CD8-positive, alpha-beta memory T cell (primary cell): ENCODE measurements around the gene VAV1. TPM values are rescaled to one million over a fixed set of nuclear protein-coding genes. Genes with fewer than 3 reads are reported as not detected.
A peak's percentile ranks its signal among the peaks of the same experiment; 100 is the strongest.

Experiments
- CTCF ChIA-PET: fragments of 350-600 bp; sonication (Branson Sonifier 250); formaldehyde crosslinking; loops from one replicate; lab custom pipeline; 2021; ENCODE audit warnings: antibody characterized with exemption; lab: Charles Lee
- POLR2A ChIA-PET: fragments of 350-600 bp; sonication (Branson Sonifier 250); formaldehyde crosslinking; loops from one replicate; lab custom pipeline; 2021; ENCODE audit warnings: antibody characterized with exemption; lab: Charles Lee
- DNase-seq, 5 donors: peaks; one replicate each; pipeline versions ENCODE4 v3.0.0 to v3.0.0-alpha.2; 2020 to 2022; ENCODE audit warnings: mixed read lengths in 1 of 5
- H3K27ac ChIP-seq: one replicate; pipeline ENCODE4 v1.7.0; 2013; ENCODE audit warnings: low read depth, mild to moderate bottlenecking, low read length, moderate library complexity
- H3K27me3 ChIP-seq: 2 replicates; pipeline ENCODE4 v1.7.0; 2013; ENCODE audit warnings: low read length, mild to moderate bottlenecking; ENCODE audit not compliant: insufficient read depth, poor library complexity, severe bottlenecking
- H3K36me3 ChIP-seq: 2 replicates; pipeline ENCODE4 v1.7.0; 2013; ENCODE audit warnings: mild to moderate bottlenecking, low read length, moderate library complexity; ENCODE audit not compliant: insufficient read depth
- H3K4me1 ChIP-seq: 2 replicates; pipeline ENCODE4 v1.7.0; 2013; ENCODE audit warnings: mild to moderate bottlenecking, low read length, moderate library complexity; ENCODE audit not compliant: insufficient read depth
- H3K4me3 ChIP-seq: 2 replicates; pipeline ENCODE4 v1.7.0; 2013; ENCODE audit warnings: mild to moderate bottlenecking, low read length
- H3K9me3 ChIP-seq: 2 replicates; pipeline ENCODE4 v1.7.0; 2013; ENCODE audit warnings: mild to moderate bottlenecking, low read length
- H3K27ac Mint-ChIP-seq, 8 donors: one replicate each; pipeline ENCODE4 v1.8.0; 2020 to 2021; ENCODE audit warnings: mixed read lengths in 8 of 8, mild to moderate bottlenecking in 6 of 8, inconsistent platforms in 3 of 8, moderate library complexity in 3 of 8
- H3K27me3 Mint-ChIP-seq, 2 donors: one replicate each; pipeline ENCODE4 v1.8.0; 2020 to 2021; ENCODE audit warnings: mixed read lengths in 2 of 2, mild to moderate bottlenecking in 1 of 2, moderate library complexity in 1 of 2
- H3K36me3 Mint-ChIP-seq, 3 donors: one replicate each; pipeline ENCODE4 v1.8.0; 2020 to 2021; ENCODE audit warnings: mixed read lengths in 3 of 3, inconsistent platforms in 1 of 3, mild to moderate bottlenecking in 1 of 3
- H3K4me1 Mint-ChIP-seq, 3 donors: one replicate each; pipeline ENCODE4 v1.8.0; 2020 to 2021; ENCODE audit warnings: mixed read lengths in 3 of 3, inconsistent platforms in 1 of 3, mild to moderate bottlenecking in 1 of 3
- H3K4me3 Mint-ChIP-seq, 7 donors: one replicate each; pipeline ENCODE4 v1.8.0; 2020 to 2021; ENCODE audit warnings: mixed read lengths in 7 of 7, mild to moderate bottlenecking in 6 of 7, moderate library complexity in 4 of 7, inconsistent platforms in 2 of 7
- H3K9me3 Mint-ChIP-seq, 5 donors: one replicate each; pipeline ENCODE4 v1.8.0; 2020 to 2022; ENCODE audit warnings: mixed read lengths in 5 of 5, mild to moderate bottlenecking in 3 of 5, moderate library complexity in 2 of 5, inconsistent platforms in 1 of 5
- polyA plus RNA-seq: library from polyadenylated mRNA; unstranded; fragments of 300-500 nt; fragmentation: Illumina TruSeq; gene quantifications from one replicate; pipeline ENCODE4 v1.2.3, GENCODE V29; 2021
- total RNA-seq, 2 experiments: library from RNA; stranded (reverse); gene quantifications; one replicate each; pipeline ENCODE4 v1.2.3, GENCODE V29; 2021

VAV1 gene
- total and polyA plus RNA-seq, 3 experiments from 2014 or later: 28.4 to 52.9 (median 51.9) TPM

DNA sequence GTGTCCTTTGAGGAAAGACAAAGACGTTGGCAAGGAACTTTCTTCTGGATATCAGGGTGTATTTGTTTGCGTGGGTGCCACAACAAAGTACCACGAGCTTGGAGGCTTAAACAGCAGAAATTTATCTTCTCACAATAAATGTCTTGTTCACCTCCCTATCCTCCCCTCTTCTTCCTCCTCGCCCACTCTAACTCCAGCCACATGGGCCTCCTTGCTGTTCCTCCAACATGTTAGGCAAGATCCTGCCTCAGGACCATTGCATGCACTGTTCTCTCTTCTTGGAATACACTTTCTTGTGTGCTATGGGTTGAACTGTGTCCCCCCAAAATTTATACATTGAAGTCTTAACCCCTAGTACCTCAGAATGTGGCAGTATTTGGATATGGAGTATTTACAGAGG is 45.7 kb downstream of the VAV1 start:
- CTCF ChIA-PET: interaction anchor here (1.0 kb wide), 1 partner anchor 9 kb away, joined by 3 read pairs; no protein-coding TSS in a partner anchor
- POLR2A ChIA-PET: interaction anchor here (0.7 kb wide), 1 partner anchor 58 kb away, joined by 3 read pairs; no protein-coding TSS in a partner anchor
- peaks cover 8% of the 10 kb centered on the region for H3K9me3 ChIP-seq

DNA sequence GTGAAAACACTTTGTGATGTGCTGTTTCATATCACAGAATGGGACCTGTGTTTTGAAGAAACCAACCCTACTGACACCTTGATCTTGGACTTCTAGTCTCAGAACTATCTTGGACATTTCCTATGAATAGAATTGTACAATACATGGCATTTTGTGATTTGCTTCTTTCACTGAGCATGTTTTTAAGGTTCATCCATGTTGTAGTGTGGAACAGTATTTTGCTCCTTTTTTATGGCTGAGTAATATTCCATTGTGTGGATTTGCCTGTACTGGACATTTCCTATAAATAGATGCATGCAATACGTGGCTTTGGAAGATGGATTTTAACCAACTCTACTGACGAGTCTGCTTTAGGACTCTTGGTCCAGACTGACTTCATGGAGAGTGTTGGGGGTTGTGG is 46.8 kb downstream of the VAV1 start:
- POLR2A ChIA-PET: interaction anchor here (0.6 kb wide), 1 partner anchor 20 kb away, joined by 10 read pairs; no protein-coding TSS in a partner anchor
- no peak overlapping the region for H3K27ac ChIP-seq
- Mint-ChIP-seq H3K4me3 (no peak overlapping the region), H3K36me3 (peaks cover 26 to 58% (median 29%) of the 10 kb centered on the region in 3 donors), H3K9me3 (peaks cover 0 to 5% (median 4%) of the 10 kb centered on the region in 5 donors), H3K27ac (peak overlapping the region in 4 of 8 donors; percentile 48 to 74 (median 52)), H3K27me3 (no peaks in the 10 kb centered on the region), H3K4me1 (peaks cover 22 to 35% (median 31%) of the 10 kb centered on the region in 3 donors)
- CTCF ChIA-PET: no interaction called here
- no peak for DNase-seq
- no peak overlapping the region for H3K4me3 ChIP-seq
- peaks cover 6% of the 10 kb centered on the region for H3K4me1 ChIP-seq
- no peaks in the 10 kb centered on the region for H3K27me3 ChIP-seq
- peaks cover 8% of the 10 kb centered on the region for H3K9me3 ChIP-seq
- H3K36me3 ChIP-seq: peaks cover 26% of the 10 kb centered on the region

More for the DNA sequence above, 45.7 kb downstream of the VAV1 start:
- Mint-ChIP-seq H3K4me3 (no peak overlapping the region), H3K9me3 (peaks cover 0 to 5% (median 4%) of the 10 kb centered on the region in 5 donors), H3K27ac (peak overlapping the region in 7 of 8 donors; percentile 22 to 67 (median 53)), H3K27me3 (no peaks in the 10 kb centered on the region), H3K36me3 (peaks cover 22 to 51% (median 23%) of the 10 kb centered on the region in 3 donors), H3K4me1 (peaks cover 32 to 46% (median 42%) of the 10 kb centered on the region in 3 donors)
- no peaks in the 10 kb centered on the region for H3K27me3 ChIP-seq
- H3K4me1 ChIP-seq: peaks cover 16% of the 10 kb centered on the region
- no peak overlapping the region for H3K27ac ChIP-seq
- no peak overlapping the region for H3K4me3 ChIP-seq
- peaks cover 23% of the 10 kb centered on the region for H3K36me3 ChIP-seq
- DNase-seq: no peak

DNA sequence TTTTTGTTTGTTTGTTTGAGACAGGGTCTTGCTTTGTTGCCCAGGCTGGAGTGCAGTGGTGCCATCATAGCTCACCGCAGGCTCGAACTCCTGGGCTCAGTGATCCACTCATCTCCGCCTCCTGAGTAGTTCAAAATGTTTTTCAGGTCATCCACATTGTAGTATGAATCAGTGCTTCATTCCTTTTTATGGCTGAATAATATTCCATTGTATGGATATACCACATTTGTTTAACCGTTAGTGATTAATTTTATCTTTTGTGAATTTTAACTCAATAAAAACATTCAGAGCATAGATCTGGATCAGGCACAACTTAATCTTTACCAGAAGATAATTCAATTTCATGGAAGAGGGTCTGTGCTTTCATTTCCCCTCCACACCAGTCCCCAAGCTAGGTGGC is 47.7 kb downstream of the VAV1 start:
- peaks cover 35% of the 10 kb centered on the region for H3K36me3 ChIP-seq
- H3K4me3 Mint-ChIP-seq: no peak overlapping the region
- CTCF ChIA-PET: interaction anchor here (1.5 kb wide), 2 partner anchors 17 to 43 kb away, joined by 3 to 6 read pairs; no protein-coding TSS in a partner anchor

DNA sequence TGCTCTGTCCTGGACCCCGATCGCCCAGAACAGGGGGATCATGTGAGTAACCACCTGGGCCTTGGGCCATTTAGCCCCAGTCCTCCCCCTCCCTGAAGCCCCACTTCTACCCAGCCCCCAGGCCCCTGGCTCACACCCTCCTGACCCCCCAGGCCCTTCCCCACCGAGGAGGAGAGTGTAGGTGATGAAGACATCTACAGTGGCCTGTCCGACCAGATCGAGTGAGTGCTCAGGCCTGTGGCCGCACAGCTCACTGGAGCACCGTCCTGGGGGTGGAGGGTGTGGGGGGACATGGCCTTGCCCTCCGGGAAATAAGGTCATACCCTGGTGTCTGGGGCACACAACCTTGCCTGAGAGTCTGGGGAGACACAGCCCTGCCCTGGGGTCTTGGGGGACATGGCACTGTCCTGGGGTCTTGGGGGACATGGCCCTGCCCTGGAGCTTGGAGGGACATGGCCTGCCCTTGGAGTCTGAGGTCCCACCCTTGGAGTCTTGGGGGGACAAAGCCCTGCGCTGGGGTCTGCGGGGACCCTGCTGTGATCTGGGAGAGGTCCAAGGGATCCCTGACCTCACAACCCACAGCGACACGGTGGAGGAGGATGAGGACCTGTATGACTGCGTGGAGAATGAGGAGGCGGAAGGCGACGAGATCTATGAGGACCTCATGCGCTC is 49.3 kb downstream of the VAV1 start:
- POLR2A ChIA-PET: no interaction called here
- H3K9me3 Mint-ChIP-seq: peaks cover 0 to 5% (median 4%) of the 10 kb centered on the region in 5 donors
- peaks cover 28 to 68% (median 32%) of the 10 kb centered on the region in 3 donors for H3K36me3 Mint-ChIP-seq

More for the DNA sequence above, 47.7 kb downstream of the VAV1 start:
- Histone ChIP-seq H3K4me1 (no peaks in the 10 kb centered on the region), H3K27me3 (no peaks in the 10 kb centered on the region), H3K4me3 (no peak overlapping the region), H3K9me3 (peaks cover 8% of the 10 kb centered on the region), H3K27ac (no peak overlapping the region)
- Mint-ChIP-seq H3K27ac (peak overlapping the region in 1 of 8 donors; percentile 33), H3K9me3 (peaks cover 0 to 5% (median 4%) of the 10 kb centered on the region in 5 donors), H3K27me3 (no peaks in the 10 kb centered on the region), H3K36me3 (peaks cover 31 to 66% (median 32%) of the 10 kb centered on the region in 3 donors), H3K4me1 (peaks cover 15 to 27% (median 23%) of the 10 kb centered on the region in 3 donors)
- POLR2A ChIA-PET: no interaction called here
- DNase-seq: no peak

DNA sequence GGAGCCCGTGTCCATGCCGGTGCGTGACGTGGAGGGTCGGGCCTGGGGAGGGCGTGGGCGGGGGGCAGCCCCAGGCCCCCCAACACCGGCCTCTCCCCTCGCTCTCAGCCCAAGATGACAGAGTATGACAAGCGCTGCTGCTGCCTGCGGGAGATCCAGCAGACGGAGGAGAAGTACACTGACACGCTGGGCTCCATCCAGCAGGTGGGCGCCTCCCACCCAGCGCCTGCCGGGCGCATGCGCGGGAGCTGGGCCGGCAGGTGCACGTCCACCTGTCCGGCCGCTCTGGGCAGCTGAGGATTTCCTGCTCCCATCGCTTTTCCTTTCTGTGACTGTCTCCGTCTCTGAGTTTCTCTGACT is 49.8 kb downstream of the VAV1 start:
- POLR2A ChIA-PET: no interaction called here

More for the DNA sequence above, 49.3 kb downstream of the VAV1 start:
- Histone ChIP-seq H3K27ac (no peak overlapping the region), H3K4me3 (no peak overlapping the region), H3K36me3 (peaks cover 42% of the 10 kb centered on the region), H3K27me3 (no peaks in the 10 kb centered on the region), H3K4me1 (no peaks in the 10 kb centered on the region), H3K9me3 (peaks cover 8% of the 10 kb centered on the region)
- peak overlapping the region in 1 of 8 donors; percentile 72 for H3K27ac Mint-ChIP-seq
- H3K4me1 Mint-ChIP-seq: peaks cover 8 to 16% (median 13%) of the 10 kb centered on the region in 3 donors
- H3K4me3 Mint-ChIP-seq: no peak overlapping the region
- H3K27me3 Mint-ChIP-seq: no peaks in the 10 kb centered on the region
- DNase-seq: no peak
- CTCF ChIA-PET: no interaction called here

DNA sequence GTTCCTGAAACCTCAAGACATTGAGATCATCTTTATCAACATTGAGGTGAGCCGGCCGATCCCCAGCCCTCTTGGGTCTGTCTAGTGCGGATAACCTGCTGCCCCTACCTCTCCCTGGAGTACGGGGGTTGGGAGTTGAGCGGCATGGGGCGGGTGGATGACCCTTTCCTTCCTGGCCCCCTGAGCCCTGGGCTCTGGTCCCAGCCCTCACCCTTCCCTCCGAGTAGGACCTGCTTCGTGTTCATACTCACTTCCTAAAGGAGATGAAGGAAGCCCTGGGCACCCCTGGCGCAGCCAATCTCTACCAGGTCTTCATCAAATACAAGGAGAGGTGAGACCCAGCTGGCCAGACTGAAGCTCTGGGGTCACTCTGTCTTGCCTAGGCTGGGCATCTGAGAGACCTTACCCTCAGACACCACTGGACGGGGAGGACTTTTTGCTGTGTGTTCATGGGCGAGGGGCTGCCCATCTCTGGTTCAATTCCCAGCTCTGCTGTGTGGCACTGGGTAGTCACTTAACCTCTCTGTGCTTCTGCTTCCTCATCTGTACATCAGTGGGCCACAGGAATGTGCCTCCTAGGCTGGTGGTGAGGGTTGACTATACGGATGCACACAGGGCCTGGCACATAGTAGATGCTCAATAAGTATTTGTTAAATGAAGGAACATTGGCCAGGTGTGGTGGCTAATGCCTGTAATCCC is 52.7 kb downstream of the VAV1 start:
- Histone ChIP-seq H3K9me3 (peaks cover 2% of the 10 kb centered on the region), H3K36me3 (peaks cover 66% of the 10 kb centered on the region), H3K4me1 (no peaks in the 10 kb centered on the region), H3K27ac (no peak overlapping the region), H3K4me3 (no peak overlapping the region), H3K27me3 (no peaks in the 10 kb centered on the region)
- POLR2A ChIA-PET: no interaction called here
- H3K27ac Mint-ChIP-seq: peak overlapping the region in 3 of 8 donors; percentile 29 to 58 (median 36)
- peaks cover 3 to 8% (median 5%) of the 10 kb centered on the region in 3 donors for H3K4me1 Mint-ChIP-seq
- no peaks in the 10 kb centered on the region for H3K27me3 Mint-ChIP-seq
- CTCF ChIA-PET: no interaction called here
- H3K4me3 Mint-ChIP-seq: no peak overlapping the region
- H3K36me3 Mint-ChIP-seq: peaks cover 17 to 81% (median 31%) of the 10 kb centered on the region in 3 donors
- no peak for DNase-seq
- no peaks in the 10 kb centered on the region for H3K9me3 Mint-ChIP-seq

More for the DNA sequence above, 49.8 kb downstream of the VAV1 start:
- no peak for DNase-seq
- Mint-ChIP-seq H3K27me3 (no peaks in the 10 kb centered on the region), H3K9me3 (peaks cover 0 to 5% (median 4%) of the 10 kb centered on the region in 5 donors), H3K4me1 (peaks cover 7 to 14% (median 11%) of the 10 kb centered on the region in 3 donors), H3K4me3 (no peak overlapping the region), H3K36me3 (peaks cover 28 to 71% (median 32%) of the 10 kb centered on the region in 3 donors), H3K27ac (no peak overlapping the region)
- CTCF ChIA-PET: no interaction called here
- Histone ChIP-seq H3K27ac (no peak overlapping the region), H3K4me1 (no peaks in the 10 kb centered on the region), H3K4me3 (no peak overlapping the region), H3K9me3 (peaks cover 8% of the 10 kb centered on the region), H3K36me3 (peaks cover 47% of the 10 kb centered on the region), H3K27me3 (no peaks in the 10 kb centered on the region)

DNA sequence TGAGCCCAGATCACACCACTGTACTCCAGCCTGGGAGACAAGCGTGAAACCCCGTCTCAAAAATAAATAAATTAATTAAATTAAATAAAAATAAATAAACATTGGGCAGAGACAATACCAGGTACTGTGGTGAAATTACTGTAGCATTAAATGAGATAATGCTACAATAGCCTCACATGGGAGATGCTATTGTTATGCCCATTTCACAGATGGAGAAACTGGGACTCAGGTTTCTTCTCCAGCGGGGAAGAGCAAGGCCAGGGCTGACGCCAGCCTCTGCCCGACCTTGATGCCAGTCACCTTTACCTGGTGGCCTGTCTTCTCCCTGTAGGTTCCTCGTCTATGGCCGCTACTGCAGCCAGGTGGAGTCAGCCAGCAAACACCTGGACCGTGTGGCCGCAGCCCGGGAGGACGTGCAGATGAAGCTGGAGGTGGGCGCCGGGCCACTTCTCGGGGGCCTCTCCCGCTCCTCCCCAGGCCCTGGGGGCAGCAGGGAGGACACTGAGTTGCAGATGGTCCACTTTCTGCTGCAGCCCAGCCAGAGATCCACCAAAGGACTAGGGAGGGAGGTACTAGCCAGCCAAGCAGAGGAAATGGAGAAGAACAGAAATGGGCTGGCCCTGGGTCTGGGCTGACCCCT is 53.9 kb downstream of the VAV1 start:
- Mint-ChIP-seq H3K36me3 (peaks cover 10 to 80% (median 26%) of the 10 kb centered on the region in 3 donors), H3K4me3 (no peak overlapping the region), H3K4me1 (peaks cover 3 to 8% (median 5%) of the 10 kb centered on the region in 3 donors), H3K9me3 (no peaks in the 10 kb centered on the region), H3K27ac (peak overlapping the region in 3 of 8 donors; percentile 15 to 29 (median 26)), H3K27me3 (no peaks in the 10 kb centered on the region)
- no peak for DNase-seq
- H3K4me3 ChIP-seq: no peak overlapping the region
- peaks cover 60% of the 10 kb centered on the region for H3K36me3 ChIP-seq
- ChIA-PET CTCF (no interaction called here), POLR2A (no interaction called here)
- no peak overlapping the region for H3K27ac ChIP-seq
- H3K4me1 ChIP-seq: no peaks in the 10 kb centered on the region
- no peaks in the 10 kb centered on the region for H3K27me3 ChIP-seq
- H3K9me3 ChIP-seq: no peaks in the 10 kb centered on the region
